Subcutaneous adipose tissue (tissue), 4 donors: ENCODE data around the gene NTN1. TPM values are rescaled to one million over a fixed set of nuclear protein-coding genes. Genes with fewer than 3 reads are reported as not detected.

Source experiments
- CTCF ChIP-seq: fragments of 450-650 bp; IDR thresholded peaks from one replicate; pipeline ENCODE4 v1.5.1; 2016; ENCODE audit warnings: low read depth, mild to moderate bottlenecking, control low read depth, antibody characterized with exemption, moderate library complexity
- total RNA-seq, 4 donors: library from RNA; depleted of rRNA; stranded (reverse); fragments of >200 nt; gene quantifications; one replicate each; pipeline ENCODE4 v1.1.0, GENCODE V29; 2016

The NTN1 gene
- total RNA-seq = 1 to 10 TPM in 3 of 4 donors, under 1 TPM in 1; 0.85 to 7.9 (median 3.2) TPM

- TF ChIP-seq CTCF = no peak
Observed at GRCh38 chr17:9021158-9021991, at the start of gene NTN1. Gene NTN1 (plus strand): TSS chr17:9021510. CDS start chr17:9022374, 864 bp downstream.

DNA sequence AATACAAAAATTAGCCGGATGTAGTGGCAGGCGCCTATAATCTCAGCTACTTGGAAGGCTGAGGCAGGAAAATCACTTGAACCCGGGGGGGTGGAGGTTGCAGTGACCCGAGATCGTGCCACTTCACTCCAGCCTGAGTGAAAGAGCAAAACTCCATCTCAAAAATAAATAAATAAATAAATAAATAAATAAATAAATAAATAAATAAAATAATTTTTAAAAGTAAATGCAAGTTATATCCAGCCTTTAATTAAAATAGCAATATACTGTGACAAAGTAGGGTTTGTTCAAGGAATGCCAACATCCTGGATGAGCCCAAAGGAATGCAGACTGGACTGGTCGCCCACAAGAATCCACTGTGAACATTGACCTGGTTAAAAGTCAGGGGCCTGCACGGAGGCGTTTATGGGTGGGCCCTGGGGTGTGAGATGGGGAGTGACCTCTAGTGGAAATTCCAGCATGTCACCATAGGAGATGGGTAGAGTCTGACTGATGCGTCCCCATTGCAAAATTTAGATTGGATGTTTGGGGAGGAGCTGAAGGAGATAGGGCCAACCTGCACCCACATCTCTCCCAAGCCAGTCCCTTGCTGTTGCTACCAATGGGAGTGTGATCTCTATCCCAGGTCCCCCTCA, 46.1 kb upstream of the NTN1 start:
- TF ChIP-seq CTCF = no peak

- no peak for TF ChIP-seq CTCF
Observed at GRCh38 chr17:8976638-8977037, 44.7 kb upstream of the NTN1 start.

DNA sequence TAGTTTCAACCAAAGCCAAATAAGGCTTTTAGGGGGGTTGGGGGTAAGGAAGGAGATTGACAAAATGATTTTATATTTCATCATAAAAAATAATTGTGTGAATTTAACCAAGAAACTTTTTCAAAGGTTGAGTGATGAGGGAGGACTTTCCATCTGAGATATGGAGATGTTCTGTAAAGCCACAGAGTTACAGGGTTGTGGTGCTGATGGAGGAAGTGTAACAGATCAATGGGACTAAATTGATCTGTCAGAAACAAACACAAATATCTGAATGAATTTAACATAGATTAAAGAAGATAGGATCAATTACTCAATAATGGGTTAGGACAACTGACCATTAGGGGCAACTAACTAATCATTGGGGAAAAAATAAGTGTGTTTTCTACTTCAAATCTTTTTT, 41.6 kb upstream of the NTN1 start:
- no peak for TF ChIP-seq CTCF

- no peak for TF ChIP-seq CTCF
Observed at GRCh38 chr17:8981443-8981842, 39.9 kb upstream of the NTN1 start.

- no peak for TF ChIP-seq CTCF
Observed at GRCh38 chr17:8985054-8985701, 36.1 kb upstream of the NTN1 start.

GRCh38 chr17:8986295-8986694, 35.0 kb upstream of the NTN1 start:
- no peak for TF ChIP-seq CTCF
